ENCODE measurements around the gene SLC23A2.

SLC23A2 gene

DNA sequence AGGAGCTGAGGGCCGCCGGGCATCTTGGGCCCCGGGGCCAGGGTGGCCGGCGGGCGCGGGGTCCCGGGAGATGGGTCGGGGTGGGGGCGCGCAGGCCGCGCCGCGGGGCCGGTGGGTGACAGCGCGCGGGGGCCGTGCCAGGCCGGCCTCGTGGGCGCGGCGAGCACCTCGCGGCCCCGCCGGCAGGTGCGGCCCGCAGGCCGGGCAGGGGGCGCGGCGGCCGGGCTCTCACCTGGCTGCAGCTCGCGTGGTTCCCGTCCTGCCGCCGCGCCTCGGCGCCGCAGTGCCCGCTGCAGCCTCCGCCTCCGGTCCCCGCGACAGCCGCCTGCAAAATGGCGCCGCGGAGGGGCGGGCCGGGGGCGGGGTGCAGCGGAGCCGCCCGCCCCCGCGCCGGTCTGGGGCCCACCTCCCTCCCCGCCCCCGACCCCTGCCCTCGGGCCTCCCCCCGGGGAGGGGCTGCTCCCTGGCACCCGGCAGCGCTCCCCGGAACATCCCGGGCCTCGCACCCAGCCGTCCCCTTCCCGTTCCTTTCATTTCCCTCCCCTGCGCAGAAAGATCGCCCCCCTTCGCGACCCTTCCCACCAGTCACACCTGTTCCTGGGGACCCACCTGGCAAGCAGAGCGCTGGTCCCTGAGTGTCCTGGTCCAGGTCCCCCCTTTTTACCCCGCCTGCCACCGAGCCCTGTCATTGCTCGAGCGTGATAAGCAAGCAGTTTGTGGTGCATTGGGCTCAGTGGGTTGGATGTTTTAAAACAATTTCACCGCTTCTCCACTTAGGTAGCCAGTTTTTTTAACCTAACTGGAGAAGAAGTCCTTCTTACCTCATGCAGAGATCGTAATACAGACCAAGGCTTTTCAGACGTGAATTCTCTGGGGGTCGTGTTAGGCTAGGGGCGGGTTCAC is at the start of gene SLC23A2:
Gene SLC23A2, minus strand, starts transcription at position 337 of the 903 bp plus-strand sequence. CDS start 68,948 bp downstream, outside the sequence.
- TF ChIP-seq, protein P1, sequence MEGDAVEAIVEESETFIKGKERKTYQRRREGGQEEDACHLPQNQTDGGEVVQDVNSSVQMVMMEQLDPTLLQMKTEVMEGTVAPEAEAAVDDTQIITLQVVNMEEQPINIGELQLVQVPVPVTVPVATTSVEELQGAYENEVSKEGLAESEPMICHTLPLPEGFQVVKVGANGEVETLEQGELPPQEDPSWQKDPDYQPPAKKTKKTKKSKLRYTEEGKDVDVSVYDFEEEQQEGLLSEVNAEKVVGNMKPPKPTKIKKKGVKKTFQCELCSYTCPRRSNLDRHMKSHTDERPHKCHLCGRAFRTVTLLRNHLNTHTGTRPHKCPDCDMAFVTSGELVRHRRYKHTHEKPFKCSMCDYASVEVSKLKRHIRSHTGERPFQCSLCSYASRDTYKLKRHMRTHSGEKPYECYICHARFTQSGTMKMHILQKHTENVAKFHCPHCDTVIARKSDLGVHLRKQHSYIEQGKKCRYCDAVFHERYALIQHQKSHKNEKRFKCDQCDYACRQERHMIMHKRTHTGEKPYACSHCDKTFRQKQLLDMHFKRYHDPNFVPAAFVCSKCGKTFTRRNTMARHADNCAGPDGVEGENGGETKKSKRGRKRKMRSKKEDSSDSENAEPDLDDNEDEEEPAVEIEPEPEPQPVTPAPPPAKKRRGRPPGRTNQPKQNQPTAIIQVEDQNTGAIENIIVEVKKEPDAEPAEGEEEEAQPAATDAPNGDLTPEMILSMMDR (IDR thresholded peaks at IDR 0.05; ENCODE audit: low read depth, low read length): no peak
- DNase-seq (ENCODE audit: extremely low read depth, low read depth): no peak

DNA sequence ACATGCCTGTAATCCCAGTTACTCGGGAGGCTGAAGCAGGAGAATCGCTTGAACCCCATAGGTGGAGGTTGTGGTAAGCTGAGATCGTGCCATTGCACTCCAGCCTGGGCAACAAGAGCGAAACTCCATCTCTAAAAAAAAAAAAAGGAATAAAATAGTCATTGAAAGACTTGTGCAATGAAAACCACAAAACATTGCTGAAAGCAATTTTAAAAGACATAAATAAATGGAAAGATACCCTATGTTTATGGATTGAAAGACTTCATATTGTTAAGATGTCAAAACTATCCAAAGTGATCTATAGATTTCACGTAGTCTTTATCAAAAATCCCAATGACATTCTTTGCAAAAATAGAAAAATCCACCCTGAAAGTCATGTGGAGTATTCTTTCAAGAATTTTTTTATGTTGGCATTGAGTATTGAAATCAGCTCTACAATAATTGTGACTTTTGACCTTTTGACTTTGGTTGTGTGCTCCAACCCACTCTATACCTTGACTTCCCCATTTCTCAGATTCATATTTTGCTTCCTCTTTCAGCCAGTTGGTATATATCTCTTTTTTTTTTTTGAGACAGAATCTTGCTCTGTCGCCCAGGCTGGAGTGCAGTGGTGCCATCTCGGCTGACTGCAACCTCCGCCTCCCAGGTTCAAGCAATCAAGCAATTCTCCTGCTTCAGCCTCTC is 45.5 kb upstream of the SLC23A2 start:
- TF ChIP-seq, protein P1 (IDR thresholded peaks at IDR 0.05; ENCODE audit: low read depth, low read length): no peak
- DNase-seq (ENCODE audit: extremely low read depth, low read depth): no peak

DNA sequence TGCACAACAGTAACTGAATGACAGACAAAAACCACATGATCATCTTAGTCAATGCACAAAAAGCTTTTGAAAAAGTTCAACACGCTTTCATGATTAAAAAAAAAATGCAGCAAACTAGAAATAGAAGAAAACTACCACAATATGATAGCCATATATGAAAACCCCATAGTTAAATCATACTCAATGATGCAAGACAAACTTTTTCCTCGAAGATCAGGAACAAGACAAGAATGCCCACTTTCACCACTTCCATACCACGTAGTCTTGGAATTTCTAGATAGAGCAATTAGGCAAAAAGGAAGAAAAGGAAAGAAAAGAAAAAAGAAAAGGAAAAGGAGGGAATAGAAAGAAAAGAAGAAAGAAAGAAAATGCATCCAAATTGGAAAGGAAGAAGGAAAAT is 44.6 kb upstream of the SLC23A2 start:
- no peak for DNase-seq (ENCODE audit: extremely low read depth, low read depth)
- TF ChIP-seq, protein P1 (IDR thresholded peaks at IDR 0.05; ENCODE audit: low read depth, low read length): no peak

DNA sequence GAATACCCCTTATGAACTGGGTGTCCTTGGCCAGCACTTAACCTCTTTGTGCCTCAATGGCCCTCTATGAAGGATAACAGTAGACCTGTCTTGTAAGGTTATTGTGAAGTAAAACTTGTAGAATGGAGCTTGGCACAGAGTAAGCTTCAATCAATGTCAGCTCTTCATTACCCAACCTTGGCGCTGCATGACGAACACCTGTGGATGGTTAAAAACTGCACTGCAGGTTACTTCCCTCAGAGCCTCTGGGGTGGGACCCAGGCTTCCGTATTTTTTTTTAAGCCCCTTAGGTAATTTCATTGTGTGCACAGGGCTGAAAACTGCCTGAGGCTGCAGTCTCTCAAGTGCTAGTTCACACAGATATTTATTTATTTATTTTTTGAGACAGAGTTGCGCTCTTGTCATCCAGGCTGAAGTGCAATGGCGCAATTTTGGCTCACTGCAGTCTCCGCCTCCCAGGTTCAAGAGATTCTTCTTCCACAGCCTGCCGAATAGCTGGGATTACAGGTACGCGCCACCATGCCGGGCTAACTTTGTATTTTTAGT is 42.8 kb upstream of the SLC23A2 start:
- TF ChIP-seq, protein P1 (IDR thresholded peaks at IDR 0.05; ENCODE audit: low read depth, low read length): no peak
- no peak for DNase-seq (ENCODE audit: extremely low read depth, low read depth)

DNA sequence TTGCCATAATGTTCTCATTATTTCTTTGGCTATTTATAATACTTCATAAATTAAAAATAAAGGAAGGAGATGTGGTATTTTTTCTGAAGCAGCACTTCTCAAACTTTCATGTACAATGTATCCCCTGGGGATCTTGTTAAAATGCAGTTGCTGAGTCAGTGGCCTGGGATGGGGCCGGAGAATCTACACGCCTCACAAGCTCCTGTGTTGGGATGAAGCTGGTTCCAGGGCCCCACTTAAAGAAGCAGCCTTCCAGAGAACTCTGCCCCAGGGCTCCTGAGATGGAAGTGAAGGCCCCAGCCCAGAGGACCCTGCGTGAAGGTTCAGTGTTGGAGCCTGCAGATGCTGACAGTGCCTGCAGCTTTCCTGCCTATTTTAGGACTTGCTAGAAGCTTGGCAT is 40.1 kb upstream of the SLC23A2 start:
- TF ChIP-seq, protein P1 (IDR thresholded peaks at IDR 0.05; ENCODE audit: low read depth, low read length): no peak
- DNase-seq (ENCODE audit: extremely low read depth, low read depth): peak; percentile 15

DNA sequence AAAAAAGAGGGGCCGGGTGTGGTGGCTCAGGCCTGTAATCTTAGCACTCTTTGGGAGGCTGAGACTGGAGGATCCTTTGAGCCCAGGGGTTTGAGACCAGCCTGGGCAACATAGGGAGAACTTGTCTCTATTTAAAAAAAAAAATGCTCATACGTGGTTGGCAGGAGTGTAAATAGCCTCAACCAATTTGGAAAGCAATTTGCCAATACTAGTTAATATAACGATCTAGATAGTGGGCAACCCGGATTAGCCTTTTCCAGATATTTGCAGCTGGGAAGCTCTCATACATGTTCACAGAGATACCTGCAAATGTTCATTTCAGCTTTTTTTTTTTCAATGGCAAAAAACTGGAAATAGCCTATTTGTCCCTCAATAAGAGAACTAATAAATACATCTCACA is 39.0 kb upstream of the SLC23A2 start:
- DNase-seq (ENCODE audit: extremely low read depth, low read depth): no peak
- TF ChIP-seq, protein P1 (IDR thresholded peaks at IDR 0.05; ENCODE audit: low read depth, low read length): no peak

DNA sequence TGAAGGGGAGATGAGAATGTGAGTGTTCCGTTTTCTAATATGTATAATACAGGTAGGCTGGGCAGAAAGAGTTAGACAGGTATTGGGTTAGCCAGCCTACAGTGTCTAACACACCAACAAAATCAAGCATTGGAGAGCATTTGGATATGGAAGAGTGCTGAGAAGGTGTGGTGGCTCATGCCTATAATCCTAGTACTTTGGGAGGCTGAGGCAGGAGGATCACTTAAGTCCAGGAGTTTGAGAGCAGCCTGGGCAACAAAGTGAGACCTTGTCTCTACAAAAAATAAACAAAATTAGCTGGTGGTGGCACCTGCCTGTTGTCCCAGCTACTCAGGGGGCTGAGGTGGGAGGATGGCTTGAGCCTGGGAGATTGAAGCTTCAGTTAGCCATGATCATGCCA is 38.6 kb upstream of the SLC23A2 start:
- TF ChIP-seq, protein P1 (IDR thresholded peaks at IDR 0.05; ENCODE audit: low read depth, low read length): no peak
- no peak for DNase-seq (ENCODE audit: extremely low read depth, low read depth)
